Fibroblast of villous mesenchyme (primary cell): ENCODE measurements around the gene DHRS2. TPM values are rescaled to one million over a fixed set of nuclear protein-coding genes. Genes with fewer than 3 reads are reported as not detected.

Experiments
- DNase-seq: peaks from one replicate; pipeline ENCODE4 v3.0.0-alpha.2; 2010; ENCODE audit warnings: low read depth
- H3K4me3 ChIP-seq: 2 replicates; pipeline ENCODE4 v1.5.1; 2011; ENCODE audit warnings: low read depth, mild to moderate bottlenecking, low read length
- total RNA-seq: library from RNA; depleted of rRNA; stranded (reverse); fragments of >200 nt; gene quantifications from 2 replicates; pipeline ENCODE4 v1.2.3, GENCODE V29; 2012
- TF ChIP-seq, protein P1 (sequence below): IDR thresholded peaks from 2 replicates; pipeline ENCODE4 v1.5.1; 2012; ENCODE audit warnings: low read depth, mild to moderate bottlenecking, low read length; ENCODE audit not compliant: insufficient read depth

The DHRS2 gene
- total RNA-seq, 1 donor = 0.43 TPM

DNA sequence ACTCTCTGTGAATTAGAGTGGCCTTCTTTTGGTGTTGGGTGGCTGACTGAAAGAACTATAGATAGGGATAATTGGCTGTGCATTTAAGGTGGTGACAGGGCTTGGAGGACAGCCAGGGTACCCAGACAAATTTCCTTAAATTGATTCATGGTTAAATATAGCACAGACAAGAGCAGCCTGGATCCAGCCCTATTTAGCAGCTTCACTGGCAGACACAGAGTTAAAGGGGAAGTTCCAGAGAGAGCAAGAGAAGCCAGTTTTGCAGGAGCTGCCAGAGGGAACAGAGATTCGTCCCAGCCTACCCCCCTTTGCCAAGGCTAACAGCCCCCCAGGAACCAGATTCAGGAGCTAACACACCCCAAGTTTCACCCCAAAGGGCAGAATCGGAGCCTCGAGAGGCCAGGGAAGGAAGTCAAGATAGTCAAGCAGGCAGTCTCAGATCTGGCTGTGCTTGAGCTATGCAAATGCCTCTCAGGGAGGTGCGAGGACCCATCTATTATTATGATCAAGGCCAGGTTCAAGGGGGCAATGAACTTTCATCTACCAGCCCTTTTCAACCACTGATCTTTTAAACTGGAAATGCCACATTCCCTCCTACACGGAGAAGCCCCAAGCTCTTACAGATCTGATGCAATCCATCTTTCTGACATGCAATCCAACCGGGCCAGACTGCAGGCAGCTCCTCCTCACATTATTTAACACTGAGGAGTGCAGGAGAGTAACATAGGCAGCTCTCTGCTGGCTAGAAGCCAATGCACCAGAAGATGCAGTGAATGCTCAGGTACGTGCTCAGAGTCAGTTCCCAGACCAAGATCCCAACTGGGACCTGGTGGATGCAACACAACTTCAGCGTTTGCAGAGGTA, 58.2 kb downstream of the DHRS2 start:
- peak; percentile 52 for DNase-seq
- H3K4me3 ChIP-seq = no peak overlapping the region
- TF ChIP-seq, protein P1, sequence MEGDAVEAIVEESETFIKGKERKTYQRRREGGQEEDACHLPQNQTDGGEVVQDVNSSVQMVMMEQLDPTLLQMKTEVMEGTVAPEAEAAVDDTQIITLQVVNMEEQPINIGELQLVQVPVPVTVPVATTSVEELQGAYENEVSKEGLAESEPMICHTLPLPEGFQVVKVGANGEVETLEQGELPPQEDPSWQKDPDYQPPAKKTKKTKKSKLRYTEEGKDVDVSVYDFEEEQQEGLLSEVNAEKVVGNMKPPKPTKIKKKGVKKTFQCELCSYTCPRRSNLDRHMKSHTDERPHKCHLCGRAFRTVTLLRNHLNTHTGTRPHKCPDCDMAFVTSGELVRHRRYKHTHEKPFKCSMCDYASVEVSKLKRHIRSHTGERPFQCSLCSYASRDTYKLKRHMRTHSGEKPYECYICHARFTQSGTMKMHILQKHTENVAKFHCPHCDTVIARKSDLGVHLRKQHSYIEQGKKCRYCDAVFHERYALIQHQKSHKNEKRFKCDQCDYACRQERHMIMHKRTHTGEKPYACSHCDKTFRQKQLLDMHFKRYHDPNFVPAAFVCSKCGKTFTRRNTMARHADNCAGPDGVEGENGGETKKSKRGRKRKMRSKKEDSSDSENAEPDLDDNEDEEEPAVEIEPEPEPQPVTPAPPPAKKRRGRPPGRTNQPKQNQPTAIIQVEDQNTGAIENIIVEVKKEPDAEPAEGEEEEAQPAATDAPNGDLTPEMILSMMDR = no peak

Other genes with a start within 250 kb of the DHRS2 start
- not detected in 2 replicates for gene MYH6, start 228.1 kb upstream of the DHRS2 start, total RNA-seq
- gene MYH7, start 200.7 kb upstream of the DHRS2 start, total RNA-seq = not detected in 2 replicates
- gene NGDN, start 166.7 kb upstream of the DHRS2 start, total RNA-seq = 41.9 and 44.8 TPM in 2 replicates
- gene ZFHX2, start 84.6 kb upstream of the DHRS2 start, total RNA-seq = under 0.01 TPM in 2 replicates
- gene THTPA, start 80.1 kb upstream of the DHRS2 start, total RNA-seq = 15.5 and 18.0 TPM in 2 replicates
- gene AP1G2, start 68.6 kb upstream of the DHRS2 start, total RNA-seq = 18.1 and 20.0 TPM in 2 replicates
- gene JPH4, start 57.6 kb upstream of the DHRS2 start, total RNA-seq = not detected in 2 replicates